ENCODE data around the gene THADA.

The THADA gene

DNA sequence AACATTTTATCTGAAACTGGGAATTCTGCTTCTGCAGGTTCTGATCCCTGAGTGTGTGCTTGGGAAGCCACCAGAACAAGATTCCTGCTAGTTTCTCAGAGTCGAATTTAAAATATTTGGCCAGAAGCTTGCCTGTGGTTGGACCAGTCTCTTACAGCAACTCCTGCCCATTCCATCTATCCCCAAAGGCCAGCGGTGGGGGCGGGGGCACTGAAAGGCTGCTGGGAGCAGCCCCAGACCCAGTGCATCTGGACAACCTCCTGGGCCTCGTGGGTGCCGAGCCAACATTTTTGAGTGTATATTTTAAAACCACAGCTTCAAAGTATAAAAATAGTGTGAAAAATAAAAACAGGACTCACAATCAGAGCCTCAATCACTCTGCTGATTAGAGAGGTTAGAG is 330.8 kb downstream of the THADA start:
- DNase-seq: peak; percentile 59

DNA sequence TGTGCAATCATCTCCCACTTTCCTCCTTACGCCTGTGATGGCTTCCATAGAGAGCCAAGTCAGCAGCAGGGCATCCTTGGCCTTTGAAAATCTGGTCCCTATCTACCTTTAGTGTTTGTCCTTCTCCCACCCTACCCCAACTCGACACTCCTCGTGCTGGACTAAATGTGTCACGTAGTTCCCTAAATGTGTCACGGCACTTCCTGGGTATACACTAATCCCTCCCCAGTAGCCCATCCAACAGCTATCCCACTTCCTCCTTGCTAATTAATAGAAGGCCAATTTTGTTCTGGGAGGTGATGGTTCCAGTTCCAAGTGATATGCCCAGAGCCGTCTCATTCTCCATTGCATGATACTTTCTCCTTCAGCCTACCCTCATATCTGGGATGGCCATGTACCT is 332.9 kb downstream of the THADA start:
- DNase-seq: no peak

DNA sequence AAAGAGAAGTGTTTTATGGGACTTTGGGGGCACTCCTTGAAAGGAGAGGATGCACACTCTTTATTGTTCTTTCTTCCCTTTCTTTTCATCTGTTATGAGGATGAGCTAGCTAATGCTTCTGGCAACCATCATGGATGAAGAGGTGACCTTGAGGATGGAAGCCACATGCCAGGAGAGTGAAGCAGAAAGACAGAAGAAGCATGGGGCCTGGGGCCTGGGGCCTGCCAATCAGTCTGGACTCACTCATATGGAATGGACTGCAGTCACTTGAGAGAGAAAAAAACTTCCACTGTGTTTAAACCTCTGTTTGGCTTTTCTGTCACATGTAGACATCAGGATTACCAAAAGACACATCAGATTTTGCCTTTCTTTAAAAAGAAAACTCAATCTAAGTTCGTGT is 333.6 kb downstream of the THADA start:
- no peak for DNase-seq

DNA sequence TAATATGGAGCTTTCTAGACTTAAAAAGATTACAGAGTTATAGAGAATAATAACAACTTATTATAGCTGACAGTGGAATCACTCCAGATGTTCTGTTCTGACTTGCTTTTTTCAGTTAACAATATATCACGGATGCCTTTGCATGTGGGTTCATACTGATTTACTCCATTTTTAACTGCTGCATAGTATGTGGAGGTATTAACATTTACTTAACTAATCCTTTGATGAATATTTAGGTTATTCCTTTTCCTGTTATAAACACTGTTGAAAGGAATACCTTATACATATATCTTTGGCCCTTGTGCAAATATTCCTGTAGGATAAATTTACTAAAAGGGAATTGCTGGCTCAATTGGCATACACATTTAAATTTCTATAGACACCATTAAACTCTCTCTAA is 336.3 kb downstream of the THADA start:
- DNase-seq: no peak

DNA sequence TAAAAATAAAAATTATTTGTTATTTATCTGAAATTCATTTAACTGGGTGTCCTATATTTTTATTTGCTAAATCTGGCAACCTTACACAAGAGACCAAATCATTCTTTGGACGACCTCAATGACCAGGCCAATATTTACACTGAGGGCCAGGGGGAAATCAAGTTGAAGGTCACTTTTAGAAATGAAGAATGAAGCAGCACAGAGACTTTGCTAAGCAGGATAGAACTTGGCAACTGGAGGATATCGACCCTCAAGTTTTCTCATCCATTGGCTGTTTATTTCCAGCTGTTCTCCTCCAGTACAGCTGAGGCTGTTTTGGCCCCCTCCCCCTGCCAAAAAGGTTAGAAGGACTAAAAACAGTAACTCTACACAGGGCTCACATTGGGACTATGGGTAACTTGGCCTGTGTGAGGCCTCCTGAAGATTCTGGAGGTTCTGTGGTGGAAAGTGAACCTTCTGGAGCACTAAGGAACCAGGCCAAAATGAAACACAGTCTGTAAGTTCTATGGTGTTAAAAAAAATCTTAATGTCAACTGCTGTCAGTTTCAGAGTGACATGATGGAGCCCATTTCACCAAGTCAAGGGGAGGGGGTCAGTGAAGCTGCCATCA is 337.2 kb downstream of the THADA start:
- DNase-seq: no peak

DNA sequence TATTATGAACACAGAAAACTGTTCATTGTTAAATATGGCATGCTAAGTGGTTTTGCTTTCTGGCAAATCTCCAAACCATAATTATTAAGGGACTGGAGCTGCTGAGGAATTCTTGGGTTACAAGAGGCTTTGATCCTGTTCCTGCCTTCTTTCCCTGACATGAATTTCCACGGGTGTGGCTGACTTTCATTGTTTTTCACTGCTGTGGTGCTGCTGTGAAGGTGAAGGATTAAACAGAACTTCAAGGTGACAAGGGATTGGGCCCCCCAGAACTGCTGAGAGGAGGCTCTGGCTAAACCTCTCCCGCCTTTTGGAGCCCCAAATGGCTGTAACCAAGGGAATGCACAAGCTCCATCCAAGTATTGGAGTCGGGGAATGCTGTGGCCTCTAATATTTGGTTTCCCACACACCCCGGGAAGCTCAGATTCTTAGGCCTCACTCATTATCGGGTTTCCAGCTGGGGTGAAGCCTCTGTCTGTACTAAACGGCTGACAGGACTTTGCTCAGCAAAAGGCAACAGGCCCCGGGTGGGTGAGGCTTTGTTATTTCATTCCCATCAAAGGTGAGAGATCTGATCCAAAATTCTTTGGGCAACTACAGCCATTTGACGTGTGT is 340.4 kb downstream of the THADA start:
- no peak for DNase-seq

DNA sequence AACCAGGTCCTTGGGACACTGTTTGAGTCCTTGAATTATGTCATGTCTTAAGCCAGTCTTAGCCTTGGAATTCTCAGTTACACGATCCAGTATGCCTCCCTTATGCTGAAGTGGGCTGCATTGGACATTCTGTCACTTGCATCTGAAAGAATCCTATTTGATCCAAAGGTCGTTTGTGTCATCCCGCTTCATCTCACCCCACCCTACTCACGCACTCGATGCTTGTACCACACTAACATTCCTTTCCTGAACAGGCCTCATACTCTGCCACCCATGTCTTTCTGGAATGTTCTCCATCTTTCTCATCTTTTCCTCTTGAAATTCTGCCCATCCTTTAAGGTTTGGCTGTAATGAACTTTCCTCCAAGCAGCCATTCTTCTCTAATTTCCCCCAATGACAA is 341.5 kb downstream of the THADA start:
- no peak for DNase-seq

DNA sequence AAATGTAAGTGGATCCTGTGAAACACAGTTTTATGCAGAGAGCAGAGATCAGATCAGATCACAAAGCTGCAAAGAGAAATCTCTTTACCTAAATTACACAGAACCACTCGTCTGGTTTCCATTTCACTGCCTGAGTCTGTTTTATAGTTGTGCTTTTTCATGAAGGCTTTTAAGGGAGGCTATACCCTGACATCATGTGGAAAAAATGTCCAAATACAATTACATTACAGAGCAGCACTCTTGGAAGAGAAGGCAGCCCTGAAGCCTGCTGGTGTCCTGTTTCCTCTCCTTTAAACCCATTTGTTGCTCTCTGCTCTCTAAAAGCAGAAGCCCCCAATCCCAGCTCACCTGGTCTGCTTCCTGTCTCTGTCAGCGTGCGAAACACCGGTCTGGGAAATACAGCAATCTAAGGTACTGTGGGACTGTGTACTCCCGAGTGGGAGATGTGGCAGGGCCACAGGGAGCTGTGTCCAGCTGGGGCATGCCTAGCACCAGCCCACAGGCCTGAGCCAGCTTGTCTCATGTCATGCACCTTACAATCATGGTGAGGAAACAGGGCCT is 344.6 kb downstream of the THADA start:
- peak; percentile 77 for DNase-seq

DNA sequence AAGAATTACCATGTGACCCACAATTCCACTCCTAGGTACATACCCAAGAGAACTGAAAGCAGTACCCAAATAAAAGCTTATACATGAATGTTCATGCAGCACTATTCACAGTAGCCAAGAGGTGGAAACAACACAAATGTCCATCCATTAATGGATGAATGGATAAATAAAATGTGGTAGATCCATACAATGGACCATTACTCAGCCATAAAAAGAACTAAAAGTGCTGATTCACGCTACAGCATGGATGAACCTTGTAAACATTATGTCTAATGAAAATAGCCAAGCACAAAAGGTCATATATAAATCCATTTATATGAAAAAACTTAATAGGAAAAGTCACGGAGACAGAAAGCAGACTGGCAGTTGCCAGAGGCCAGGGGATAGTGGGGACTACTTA is 345.8 kb downstream of the THADA start:
- no peak for DNase-seq

DNA sequence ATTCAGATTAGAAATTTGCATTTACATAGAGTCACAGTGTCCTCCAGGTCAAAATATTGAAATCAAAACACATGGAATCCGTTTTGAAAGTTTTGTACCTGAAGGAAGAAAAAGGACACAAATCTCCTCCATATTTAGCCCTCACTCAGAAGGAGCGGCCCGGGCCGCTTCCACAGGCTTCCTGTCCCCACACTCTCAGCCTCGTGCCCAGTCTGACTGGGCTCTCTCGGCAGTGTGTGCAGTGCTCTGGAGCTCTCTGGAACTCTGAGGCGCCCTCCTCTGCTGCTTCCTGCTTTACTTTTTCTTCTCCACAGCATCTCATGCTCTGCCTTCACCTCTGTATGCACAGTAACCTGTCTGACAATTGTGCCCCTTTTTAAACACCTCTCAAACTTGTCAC is 347.2 kb downstream of the THADA start:
- no peak for DNase-seq

DNA sequence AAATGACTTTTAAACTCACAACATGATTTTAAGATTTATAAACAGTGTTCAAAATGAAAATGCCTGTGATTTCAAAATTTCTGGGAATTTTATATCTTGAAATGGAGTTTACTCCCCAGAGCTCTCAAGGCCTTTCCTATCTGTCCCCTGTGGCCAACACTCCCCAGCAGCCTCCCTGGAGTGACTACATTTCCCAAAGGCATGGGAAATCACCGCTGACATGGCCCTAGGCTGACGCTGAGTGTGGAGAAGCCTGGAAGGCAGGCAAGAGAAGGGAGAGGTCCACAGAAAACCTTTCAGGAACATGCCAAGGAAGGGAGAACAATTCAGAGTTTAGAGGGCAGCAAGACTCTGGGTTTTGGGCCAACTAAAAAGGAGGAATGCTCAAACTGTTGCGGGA is 349.2 kb downstream of the THADA start:
- DNase-seq: no peak

DNA sequence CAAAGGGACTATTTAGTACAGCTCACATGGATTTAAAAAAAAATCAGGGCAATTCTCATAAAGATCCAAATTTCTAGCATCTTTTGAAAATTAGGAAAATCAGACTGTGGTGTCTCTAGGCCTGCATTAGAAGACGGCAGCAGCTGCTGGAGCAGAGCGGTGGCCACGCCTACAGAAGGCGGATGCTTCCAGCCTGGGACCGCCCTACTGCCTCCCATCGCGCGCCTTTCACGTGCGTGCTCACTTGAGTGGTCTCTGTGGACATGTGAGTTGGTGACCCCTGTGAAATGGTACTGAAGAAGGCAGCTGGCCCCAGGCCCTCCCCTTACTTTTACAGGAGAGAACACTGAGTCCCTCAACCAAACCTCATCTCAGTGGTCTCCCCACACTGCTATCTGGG is 354.3 kb downstream of the THADA start:
- no peak for DNase-seq

DNA sequence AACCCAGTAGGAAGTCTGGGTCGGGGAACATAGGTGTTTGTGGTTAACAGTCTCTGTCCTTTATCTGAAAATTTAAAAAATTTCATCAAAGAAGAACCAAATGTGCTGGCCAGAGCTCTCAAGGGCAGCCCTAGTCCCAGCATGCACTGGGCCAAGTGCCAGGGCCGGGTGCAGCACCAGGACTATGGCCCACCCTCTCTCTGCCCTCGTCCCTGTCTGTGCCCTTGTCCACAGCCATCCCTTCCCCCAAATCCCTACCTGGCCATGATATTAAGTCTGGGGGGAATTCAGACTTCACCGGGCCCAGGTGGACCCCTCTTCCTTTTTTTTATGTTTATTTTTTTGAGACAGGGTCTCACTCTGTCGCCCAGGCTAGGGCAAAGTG is 355.1 kb downstream of the THADA start:
- DNase-seq: no peak

DNA sequence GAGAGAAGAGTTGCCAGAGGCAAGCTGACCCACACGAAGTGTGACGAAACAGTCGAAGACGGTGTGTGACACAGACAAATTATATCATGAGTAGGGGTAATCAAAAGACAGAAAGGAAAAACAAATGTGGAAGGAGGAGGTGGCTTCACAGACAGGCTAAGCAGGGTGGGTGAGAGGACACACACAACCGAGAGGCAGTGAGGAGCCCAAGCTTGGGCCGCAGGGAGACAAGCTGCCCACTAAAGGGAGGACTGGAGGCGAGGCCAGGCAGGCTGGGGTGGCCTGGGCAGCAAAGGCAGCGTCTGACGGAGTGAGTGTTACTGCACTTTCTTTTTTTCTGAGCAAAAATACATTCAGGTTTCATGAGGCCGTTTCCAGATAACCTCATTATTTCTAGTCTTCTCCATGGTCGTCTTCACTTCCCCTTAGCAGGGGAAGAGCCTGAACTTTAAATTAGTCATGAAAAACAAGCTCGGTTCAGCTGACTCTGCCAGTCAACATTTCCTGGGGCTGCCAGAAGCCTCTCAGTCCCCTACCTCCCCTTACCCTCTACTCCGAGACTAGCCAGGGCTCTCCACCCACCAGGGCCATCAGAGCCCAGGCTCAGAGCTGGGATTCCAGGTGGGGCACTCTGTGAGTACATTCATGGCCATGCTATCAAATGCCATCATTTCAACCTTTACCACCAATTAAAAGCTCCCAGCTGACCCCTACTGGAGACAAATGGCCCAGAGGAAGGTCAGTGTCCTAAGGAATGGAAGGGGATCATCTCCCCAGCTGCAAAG is 355.7 kb downstream of the THADA start:
- no peak for DNase-seq

DNA sequence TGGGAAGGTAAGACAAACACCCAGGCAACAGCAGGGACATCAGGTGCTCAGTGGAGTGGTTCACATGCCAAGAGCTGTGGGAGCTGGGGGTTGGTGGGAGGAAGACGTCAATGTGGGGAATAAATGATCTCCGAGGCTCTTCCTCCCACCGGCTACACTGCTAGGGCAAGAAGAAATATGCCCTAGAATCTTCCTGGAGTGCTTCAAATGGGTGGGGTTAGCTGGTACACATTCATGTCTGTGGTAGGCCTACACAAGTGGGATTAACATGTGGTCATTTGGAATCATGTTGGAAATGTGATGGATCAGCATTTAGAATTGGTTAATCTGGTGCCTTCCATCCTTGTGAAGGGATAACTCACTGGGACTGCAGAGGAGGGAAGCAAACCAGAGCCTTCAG is 357.0 kb downstream of the THADA start:
- DNase-seq: no peak

DNA sequence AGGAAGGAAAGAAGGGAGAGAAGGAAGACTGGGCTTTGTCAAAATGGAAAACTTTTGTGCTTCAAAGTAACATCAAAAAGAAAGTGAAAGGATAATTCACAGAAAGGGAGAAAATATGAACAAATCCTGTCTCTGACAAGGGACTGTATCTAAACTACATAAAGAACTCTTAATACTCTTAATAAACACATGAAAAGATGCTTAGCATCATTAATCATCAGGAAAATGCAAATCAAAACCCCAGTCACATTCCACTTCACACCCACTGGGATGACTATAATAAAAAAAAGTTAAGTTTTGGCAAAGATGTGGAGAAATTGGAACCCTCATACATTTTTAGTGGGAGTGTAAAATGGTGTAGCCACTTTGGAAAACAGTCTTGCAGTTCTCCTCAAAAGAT is 357.7 kb downstream of the THADA start:
- no peak for DNase-seq

DNA sequence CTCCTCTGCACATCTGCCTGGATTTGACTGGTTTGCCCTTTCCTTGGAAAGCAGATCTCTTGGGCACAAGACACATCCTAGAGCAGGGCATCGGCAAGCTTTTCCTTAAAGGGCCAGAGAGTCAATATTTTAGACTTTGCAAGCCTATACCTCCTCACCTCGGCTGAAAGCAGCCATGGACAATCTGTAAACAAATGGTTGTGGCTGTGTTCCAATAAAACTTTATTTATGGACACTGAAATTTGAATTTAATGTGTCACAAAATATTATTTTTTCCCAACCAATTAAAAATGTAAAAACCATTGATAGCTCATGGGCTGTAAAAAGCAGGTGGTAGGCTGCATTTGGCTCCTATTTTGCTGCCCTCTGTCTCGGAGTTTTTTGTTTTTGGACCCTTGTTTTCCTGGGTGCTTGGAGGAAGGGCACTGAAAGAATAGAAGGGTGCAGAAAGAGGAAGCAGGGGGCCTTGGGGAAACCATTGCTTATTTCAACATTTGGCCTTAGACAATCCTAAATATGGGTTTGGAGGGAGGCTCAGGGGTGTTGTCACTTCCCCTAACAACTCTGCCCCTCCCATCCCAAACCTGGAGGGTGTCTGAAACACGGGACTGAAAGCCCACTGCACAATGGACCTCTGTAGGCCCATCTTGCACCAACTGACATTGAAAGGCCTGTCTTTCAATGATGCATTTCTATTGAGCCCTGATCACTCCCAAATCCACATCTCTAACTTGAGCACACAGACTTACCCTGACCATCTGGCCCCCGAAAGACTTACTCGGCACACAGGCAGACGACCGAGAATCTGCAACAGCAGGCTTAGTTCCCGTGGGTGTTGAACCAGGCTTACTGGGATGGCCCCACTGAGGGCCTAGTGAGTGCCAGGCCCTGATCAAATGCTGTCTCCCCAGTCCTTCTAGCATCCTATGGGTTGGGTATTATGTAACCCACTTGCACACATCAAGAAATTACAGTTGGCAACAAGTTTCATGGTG is 362.3 kb downstream of the THADA start:
- no peak for DNase-seq

DNA sequence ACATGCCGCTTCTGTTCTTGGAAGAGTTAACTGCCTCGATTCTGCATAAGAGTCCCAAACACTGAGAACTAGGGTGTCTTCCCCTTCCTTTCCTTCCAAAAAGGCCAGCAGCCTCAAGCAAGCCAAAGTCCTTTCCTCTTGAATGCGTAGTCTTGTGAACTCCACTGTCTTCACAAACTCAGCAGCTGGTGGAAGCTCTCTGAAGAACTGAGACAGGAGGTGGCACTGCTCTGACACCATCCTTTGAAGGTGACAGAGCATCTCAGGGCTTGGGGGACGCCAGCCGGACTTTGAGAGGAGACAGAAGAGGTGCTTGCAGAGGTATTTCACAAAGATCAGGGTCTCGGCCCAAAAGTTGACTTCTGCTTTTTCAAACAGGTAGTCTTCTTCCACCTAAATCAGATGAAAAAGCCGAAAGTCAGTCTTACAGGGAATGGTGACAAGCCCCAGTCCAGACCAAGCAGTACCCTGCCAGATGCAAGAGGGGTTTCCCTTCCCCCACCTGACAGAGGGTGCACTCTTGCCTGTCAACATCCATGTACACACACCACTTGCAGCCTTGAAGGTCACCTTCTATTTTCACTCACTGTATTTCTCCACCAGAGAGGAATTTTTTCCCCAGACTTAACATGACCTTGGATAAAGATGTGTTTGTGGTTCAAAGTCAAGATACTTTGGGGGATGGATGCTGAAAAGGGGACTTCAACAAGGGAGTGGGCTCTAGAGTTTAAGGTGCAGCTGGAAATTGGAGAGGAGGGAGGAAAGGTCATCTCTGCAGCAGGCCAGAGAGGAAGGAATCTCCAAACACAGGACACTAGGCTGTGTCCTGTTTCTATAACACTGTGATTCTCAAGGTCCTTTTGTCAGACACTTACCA is 364.6 kb downstream of the THADA start:
- no peak for DNase-seq

DNA sequence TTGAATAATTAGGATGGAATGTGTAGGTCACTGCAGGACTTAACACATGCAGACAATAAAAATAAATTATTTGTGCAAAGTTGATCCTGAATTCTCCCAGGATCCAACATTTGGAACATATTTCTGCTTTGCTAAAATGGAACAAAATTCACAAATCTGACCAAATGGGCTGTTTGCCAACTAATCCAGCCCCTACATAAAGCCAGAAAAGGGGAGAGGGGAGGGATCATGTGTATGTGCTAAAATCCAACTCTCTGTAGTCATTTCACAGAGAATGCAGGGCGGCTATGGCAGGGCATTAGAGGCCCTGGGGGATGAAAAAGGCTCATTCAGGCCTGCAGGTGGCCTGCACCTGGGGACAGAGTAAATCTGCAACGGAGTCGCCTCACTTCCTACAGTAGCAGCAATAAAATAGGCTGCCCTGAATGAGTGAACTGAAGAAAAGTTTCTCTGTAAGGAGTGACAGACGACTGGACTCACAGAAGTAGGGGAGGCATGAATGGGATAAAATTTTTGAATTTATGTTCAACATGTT is 365.4 kb downstream of the THADA start:
- no peak for DNase-seq

DNA sequence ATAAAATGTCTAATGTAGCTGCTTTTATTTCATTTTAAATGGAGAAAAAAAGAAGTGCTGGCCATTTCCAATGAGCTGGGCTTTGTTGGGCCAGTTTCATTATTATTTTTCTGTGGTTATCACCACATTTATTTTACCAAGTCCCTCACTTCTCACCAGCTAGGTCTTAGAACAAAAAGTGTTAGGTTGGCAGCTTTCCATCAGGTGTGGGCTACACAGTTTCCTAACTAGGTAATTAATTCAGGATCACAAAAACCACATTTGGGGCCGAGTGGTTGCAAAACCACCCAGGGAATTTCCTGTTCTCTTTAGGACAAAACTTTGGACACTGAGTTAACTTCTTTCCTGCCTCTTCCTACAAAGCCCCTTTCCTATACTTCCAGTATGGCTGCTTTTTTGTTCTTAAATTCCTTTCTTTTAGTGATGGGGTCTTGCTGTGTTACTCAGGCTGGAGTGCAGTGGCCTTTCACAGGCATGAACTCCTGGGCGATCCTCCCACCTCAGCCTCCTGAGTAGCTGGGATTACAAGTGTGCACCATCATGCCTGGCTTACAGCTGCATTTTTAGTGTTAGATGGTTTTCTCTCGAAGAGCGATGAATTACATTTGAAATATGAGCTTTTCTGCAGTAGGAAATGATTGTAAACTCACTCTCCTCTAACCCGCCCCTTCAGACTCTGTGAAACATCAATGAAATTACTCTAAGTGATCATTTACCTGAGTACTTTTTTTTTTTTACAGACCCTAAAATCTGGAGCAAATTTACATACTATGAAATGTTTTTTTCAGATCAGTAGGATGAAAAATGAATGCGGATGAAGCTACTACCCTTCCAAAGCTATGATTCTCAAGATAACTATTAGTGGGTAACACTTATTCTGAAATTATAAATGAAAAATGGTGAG is 366.8 kb downstream of the THADA start:
- DNase-seq: no peak
